ENCODE measurements around the gene SH3RF3. TPM values are rescaled to one million over a fixed set of nuclear protein-coding genes. Genes with fewer than 3 reads are reported as not detected.

Gene SH3RF3
- total and polyA plus RNA-seq, 10 of the 15 experiments (the other 5 are each of a cell fraction or from before 2014, with no cell fraction given) = 0.08 to 8.8 (median 2.3) TPM

DNA sequence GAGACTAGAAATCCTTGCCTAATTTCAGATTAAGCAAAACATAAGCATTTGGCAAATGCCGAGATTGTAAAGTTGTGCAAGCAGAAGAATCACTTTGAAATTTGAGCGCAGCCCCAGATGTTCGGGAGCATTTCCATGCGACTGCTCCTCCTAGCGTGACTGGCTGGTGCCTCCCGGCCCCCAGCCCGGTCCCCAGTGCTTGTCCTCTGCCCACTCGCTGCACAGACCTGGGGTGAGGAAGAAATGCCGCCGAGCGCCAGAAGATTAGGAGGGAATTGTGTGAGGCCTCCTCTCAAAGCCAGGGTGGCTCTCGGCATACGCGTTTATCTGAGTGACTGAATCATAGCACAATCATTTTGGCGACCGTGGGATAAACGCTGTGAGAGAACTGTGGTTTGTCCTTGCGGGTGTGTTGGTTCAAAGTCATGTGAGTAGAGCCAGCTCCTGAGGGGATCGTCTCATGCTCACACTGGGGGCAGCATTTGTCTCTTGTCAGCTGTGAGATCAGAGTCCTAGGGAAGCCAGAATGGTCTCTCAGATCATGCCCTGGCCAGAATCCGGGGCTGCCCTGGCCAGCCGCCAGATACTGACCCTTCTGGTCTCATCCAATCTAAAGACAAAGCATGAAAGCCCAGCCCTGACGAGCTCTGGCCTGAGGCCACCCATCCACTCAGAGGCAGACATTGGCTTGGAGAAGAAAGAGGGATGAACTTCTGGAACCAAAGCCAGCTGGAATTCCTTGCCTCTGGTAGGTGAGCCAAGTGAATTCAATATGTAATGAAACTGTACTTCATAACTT lies 189.3 kb downstream of the SH3RF3 start:
- FAIRE-seq = no peak
- in situ Hi-C loops (cut with MboI) = no loop called here
- ChIA-PET SMC1A (ENCODE audit: uncharacterized antibody, unreplicated experiment) (interaction anchor here (1.6 kb wide), 1 partner anchor 13 kb away, joined by 6 read pairs; no protein-coding TSS in a partner anchor), CTCF (interaction anchor here (1.4 kb wide), 1 partner anchor 22 kb away, joined by 3 read pairs; no protein-coding TSS in a partner anchor), POLR2A (no interaction called here), RAD21 (ENCODE audit: unreplicated experiment) (no interaction called here)
- Histone ChIP-seq H3K79me2 (ENCODE audit: control insufficient read depth, insufficient read depth, low read length) (no peaks in the 10 kb centered on the region), H3K9me3 (replicated peaks; ENCODE audit: control insufficient read depth, insufficient read depth, low read length) (no peaks in the 10 kb centered on the region), H3K27me3 (replicated peaks in 1 of 2; ENCODE audit: control insufficient read depth in 2 of 2, insufficient read depth in 2 of 2, low read length in 1 of 2) (no peaks in the 10 kb centered on the region), H3K36me3 (ENCODE audit: control insufficient read depth in 2 of 2, insufficient read depth in 2 of 2, low read length in 1 of 2) (no peaks in the 10 kb centered on the region), H3K4me2 (ENCODE audit: control insufficient read depth, insufficient read depth) (no peak overlapping the region), H3K9ac (ENCODE audit: control insufficient read depth, insufficient read depth, low read length) (no peak overlapping the region), H2AFZ (ENCODE audit: control insufficient read depth, low read depth, low read length) (no peak overlapping the region), H3K4me1 (ENCODE audit: control insufficient read depth, insufficient read depth, low read length) (no peaks in the 10 kb centered on the region), H3K4me3 (no peak overlapping the region), H4K20me1 (ENCODE audit: control insufficient read depth, insufficient read depth) (no peaks in the 10 kb centered on the region), H3K27ac (ENCODE audit: control insufficient read depth, insufficient read depth) (no peak overlapping the region)
- intact Hi-C loops (cut with micrococcal nuclease; ENCODE audit: unreplicated experiment) = no loop called here
- BruUV-seq (replicated peaks) = no TSS peak
- DNase-seq (ENCODE audit: low read depth, low spot score) = no peak
- 60% methylated on average over 22 of the region's 22 CpGs for WGBS (ENCODE audit: insufficient coverage, insufficient replicate concordance, low lambda C conversion rate, missing lambda C conversion rate)
- no peak for ATAC-seq
- TF ChIP-seq CBX5 (IDR thresholded peaks at IDR 0.05; ENCODE audit: low read depth) = no peak
- TF ChIP-seq, protein P1, sequence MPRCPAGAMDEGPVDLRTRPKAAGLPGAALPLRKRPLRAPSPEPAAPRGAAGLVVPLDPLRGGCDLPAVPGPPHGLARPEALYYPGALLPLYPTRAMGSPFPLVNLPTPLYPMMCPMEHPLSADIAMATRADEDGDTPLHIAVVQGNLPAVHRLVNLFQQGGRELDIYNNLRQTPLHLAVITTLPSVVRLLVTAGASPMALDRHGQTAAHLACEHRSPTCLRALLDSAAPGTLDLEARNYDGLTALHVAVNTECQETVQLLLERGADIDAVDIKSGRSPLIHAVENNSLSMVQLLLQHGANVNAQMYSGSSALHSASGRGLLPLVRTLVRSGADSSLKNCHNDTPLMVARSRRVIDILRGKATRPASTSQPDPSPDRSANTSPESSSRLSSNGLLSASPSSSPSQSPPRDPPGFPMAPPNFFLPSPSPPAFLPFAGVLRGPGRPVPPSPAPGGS (IDR thresholded peaks at IDR 0.05; ENCODE audit: borderline replicate concordance, insufficient read depth, low read depth, low read length, poor library complexity, severe bottlenecking) = no peak
- TF ChIP-seq CBX3 (IDR thresholded peaks at IDR 0.05; ENCODE audit: borderline replicate concordance, low read depth) = no peak
- no peak for TF ChIP-seq GATAD2B (conservative IDR thresholded peaks at IDR 0.05; ENCODE audit: low read depth)
- no peak for TF ChIP-seq RAD21 (IDR thresholded peaks at IDR 0.05; ENCODE audit: insufficient read depth, low read depth, low read length)
- no peak for TF ChIP-seq IRF4 (IDR thresholded peaks at IDR 0.05; ENCODE audit: low read depth, low read length)
- TF ChIP-seq, protein P2, sequence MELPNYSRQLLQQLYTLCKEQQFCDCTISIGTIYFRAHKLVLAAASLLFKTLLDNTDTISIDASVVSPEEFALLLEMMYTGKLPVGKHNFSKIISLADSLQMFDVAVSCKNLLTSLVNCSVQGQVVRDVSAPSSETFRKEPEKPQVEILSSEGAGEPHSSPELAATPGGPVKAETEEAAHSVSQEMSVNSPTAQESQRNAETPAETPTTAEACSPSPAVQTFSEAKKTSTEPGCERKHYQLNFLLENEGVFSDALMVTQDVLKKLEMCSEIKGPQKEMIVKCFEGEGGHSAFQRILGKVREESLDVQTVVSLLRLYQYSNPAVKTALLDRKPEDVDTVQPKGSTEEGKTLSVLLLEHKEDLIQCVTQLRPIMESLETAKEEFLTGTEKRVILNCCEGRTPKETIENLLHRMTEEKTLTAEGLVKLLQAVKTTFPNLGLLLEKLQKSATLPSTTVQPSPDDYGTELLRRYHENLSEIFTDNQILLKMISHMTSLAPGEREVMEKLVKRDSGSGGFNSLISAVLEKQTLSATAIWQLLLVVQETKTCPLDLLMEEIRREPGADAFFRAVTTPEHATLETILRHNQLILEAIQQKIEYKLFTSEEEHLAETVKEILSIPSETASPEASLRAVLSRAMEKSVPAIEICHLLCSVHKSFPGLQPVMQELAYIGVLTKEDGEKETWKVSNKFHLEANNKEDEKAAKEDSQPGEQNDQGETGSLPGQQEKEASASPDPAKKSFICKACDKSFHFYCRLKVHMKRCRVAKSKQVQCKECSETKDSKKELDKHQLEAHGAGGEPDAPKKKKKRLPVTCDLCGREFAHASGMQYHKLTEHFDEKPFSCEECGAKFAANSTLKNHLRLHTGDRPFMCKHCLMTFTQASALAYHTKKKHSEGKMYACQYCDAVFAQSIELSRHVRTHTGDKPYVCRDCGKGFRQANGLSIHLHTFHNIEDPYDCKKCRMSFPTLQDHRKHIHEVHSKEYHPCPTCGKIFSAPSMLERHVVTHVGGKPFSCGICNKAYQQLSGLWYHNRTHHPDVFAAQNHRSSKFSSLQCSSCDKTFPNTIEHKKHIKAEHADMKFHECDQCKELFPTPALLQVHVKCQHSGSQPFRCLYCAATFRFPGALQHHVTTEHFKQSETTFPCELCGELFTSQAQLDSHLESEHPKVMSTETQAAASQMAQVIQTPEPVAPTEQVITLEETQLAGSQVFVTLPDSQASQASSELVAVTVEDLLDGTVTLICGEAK (IDR thresholded peaks at IDR 0.05; ENCODE audit: borderline replicate concordance) = no peak
- TF ChIP-seq RUNX3 (IDR thresholded peaks at IDR 0.05; ENCODE audit: low read length) = no peak
- no peak for TF ChIP-seq NR2C1 (IDR thresholded peaks at IDR 0.05)
- no peak for TF ChIP-seq PAX8 (IDR thresholded peaks at IDR 0.05)
- TF ChIP-seq, protein P3, sequence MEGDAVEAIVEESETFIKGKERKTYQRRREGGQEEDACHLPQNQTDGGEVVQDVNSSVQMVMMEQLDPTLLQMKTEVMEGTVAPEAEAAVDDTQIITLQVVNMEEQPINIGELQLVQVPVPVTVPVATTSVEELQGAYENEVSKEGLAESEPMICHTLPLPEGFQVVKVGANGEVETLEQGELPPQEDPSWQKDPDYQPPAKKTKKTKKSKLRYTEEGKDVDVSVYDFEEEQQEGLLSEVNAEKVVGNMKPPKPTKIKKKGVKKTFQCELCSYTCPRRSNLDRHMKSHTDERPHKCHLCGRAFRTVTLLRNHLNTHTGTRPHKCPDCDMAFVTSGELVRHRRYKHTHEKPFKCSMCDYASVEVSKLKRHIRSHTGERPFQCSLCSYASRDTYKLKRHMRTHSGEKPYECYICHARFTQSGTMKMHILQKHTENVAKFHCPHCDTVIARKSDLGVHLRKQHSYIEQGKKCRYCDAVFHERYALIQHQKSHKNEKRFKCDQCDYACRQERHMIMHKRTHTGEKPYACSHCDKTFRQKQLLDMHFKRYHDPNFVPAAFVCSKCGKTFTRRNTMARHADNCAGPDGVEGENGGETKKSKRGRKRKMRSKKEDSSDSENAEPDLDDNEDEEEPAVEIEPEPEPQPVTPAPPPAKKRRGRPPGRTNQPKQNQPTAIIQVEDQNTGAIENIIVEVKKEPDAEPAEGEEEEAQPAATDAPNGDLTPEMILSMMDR (IDR thresholded peaks at IDR 0.05 in 2 of 3, conservative IDR thresholded peaks at IDR 0.05 in 1 of 3; ENCODE audit: control insufficient read depth in 2 of 3, extremely low read depth in 1 of 3, insufficient read depth in 1 of 3, low read depth in 3 of 3, low read length in 3 of 3) = no peak
- no peak for TF ChIP-seq HCFC1 (IDR thresholded peaks at IDR 0.05; ENCODE audit: low read length)
- TF ChIP-seq POLR2AphosphoS2 (IDR thresholded peaks at IDR 0.05; ENCODE audit: low read depth, low read length) = no peak
- no peak for TF ChIP-seq SUZ12 (IDR thresholded peaks at IDR 0.05; ENCODE audit: unreplicated experiment)
- no peak for TF ChIP-seq KAT2A (conservative IDR thresholded peaks at IDR 0.05; ENCODE audit: control insufficient read depth, low read depth, low read length)
- no peak for TF ChIP-seq KDM1A (IDR thresholded peaks at IDR 0.05; ENCODE audit: borderline replicate concordance)
- TF ChIP-seq CREM (IDR thresholded peaks at IDR 0.05; ENCODE audit: low read depth) = no peak

Measured in GM12878 (cell line).